ENCODE data around the gene ZNF423. TPM values are rescaled to one million over a fixed set of nuclear protein-coding genes. Genes with fewer than 3 reads are reported as not detected.

The ZNF423 gene
- total and polyA plus RNA-seq, 2 experiments from 2014 or later = 14.9 to 41.8 TPM

DNA sequence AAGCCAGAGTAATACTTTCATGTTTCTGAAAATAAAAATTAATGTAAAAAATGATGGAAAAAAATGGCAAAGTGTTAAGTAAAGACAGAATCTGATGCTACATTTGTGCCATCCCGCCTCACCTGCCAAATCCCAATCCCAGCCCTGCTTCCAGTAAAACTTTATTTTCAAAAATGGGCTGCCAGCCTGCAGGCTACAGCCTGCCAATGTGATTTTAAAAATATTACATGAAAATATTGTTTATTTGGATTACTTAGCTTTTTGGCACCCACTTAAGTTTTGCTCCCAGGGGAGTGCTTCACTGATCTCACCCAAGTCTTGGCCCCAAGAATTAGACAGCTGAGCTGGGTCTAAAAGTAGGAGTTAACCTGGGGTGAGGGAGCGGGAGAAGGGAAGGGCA is 369.5 kb downstream of the ZNF423 start:
- no peaks in the 10 kb centered on the region for H3K9me3 Mint-ChIP-seq
- Histone ChIP-seq H3K4me1 (ENCODE audit: insufficient read depth) (peaks cover 10% of the 10 kb centered on the region; the same call in 1 of the 2 replicates), H3K9me2 (ENCODE audit: insufficient read depth) (no peaks in the 10 kb centered on the region), H3K27me3 (ENCODE audit: insufficient read depth) (no peaks in the 10 kb centered on the region), H2AFZ (no peak overlapping the region), H3K4me2 (no peak overlapping the region), H3K27ac (ENCODE audit: low read depth) (no peak overlapping the region), H3F3A (replicated peaks; ENCODE audit: low read depth) (0 out of 2 replicates have a peak, but pooled peaks cover 3% of the 10 kb centered on the region), H3K79me2 (replicated peaks; ENCODE audit: insufficient read depth) (no peaks in the 10 kb centered on the region), H3K4me3 (no peak overlapping the region), H3K36me3 (ENCODE audit: insufficient read depth) (no peaks in the 10 kb centered on the region), H4K20me1 (replicated peaks; ENCODE audit: insufficient read depth) (no peaks in the 10 kb centered on the region)
- H3K4me1 Mint-ChIP-seq = peaks cover 6% of the 10 kb centered on the region
- H3K36me3 Mint-ChIP-seq (ENCODE audit: low read depth) = no peaks in the 10 kb centered on the region
- ATAC-seq (no peak), DNase-seq (ENCODE audit: low spot score) (no peak)
- H3K27ac Mint-ChIP-seq = no peak overlapping the region
- H3K4me3 Mint-ChIP-seq = no peak overlapping the region
- TF ChIP-seq EZH2 (IDR thresholded peaks at IDR 0.05; ENCODE audit: low read depth, unreplicated experiment) (no peak), EZH2phosphoT487 (IDR thresholded peaks at IDR 0.05; ENCODE audit: unreplicated experiment) (no peak), NANOG (IDR thresholded peaks at IDR 0.05; ENCODE audit: borderline replicate concordance) (no peak), JUNB (IDR thresholded peaks at IDR 0.05; ENCODE audit: unreplicated experiment) (no peak), STAT1 (IDR thresholded peaks at IDR 0.05; ENCODE audit: unreplicated experiment) (no peak), CREB1 (CRISPR knock-in tag; IDR thresholded peaks at IDR 0.05; ENCODE audit: low read depth) (no peak), ZNF331 (CRISPR knock-in tag; IDR thresholded peaks at IDR 0.05; ENCODE audit: low read depth) (no peak), POLR2AphosphoS5 (IDR thresholded peaks at IDR 0.05; ENCODE audit: low read depth) (no peak)
- TF ChIP-seq, protein P1, sequence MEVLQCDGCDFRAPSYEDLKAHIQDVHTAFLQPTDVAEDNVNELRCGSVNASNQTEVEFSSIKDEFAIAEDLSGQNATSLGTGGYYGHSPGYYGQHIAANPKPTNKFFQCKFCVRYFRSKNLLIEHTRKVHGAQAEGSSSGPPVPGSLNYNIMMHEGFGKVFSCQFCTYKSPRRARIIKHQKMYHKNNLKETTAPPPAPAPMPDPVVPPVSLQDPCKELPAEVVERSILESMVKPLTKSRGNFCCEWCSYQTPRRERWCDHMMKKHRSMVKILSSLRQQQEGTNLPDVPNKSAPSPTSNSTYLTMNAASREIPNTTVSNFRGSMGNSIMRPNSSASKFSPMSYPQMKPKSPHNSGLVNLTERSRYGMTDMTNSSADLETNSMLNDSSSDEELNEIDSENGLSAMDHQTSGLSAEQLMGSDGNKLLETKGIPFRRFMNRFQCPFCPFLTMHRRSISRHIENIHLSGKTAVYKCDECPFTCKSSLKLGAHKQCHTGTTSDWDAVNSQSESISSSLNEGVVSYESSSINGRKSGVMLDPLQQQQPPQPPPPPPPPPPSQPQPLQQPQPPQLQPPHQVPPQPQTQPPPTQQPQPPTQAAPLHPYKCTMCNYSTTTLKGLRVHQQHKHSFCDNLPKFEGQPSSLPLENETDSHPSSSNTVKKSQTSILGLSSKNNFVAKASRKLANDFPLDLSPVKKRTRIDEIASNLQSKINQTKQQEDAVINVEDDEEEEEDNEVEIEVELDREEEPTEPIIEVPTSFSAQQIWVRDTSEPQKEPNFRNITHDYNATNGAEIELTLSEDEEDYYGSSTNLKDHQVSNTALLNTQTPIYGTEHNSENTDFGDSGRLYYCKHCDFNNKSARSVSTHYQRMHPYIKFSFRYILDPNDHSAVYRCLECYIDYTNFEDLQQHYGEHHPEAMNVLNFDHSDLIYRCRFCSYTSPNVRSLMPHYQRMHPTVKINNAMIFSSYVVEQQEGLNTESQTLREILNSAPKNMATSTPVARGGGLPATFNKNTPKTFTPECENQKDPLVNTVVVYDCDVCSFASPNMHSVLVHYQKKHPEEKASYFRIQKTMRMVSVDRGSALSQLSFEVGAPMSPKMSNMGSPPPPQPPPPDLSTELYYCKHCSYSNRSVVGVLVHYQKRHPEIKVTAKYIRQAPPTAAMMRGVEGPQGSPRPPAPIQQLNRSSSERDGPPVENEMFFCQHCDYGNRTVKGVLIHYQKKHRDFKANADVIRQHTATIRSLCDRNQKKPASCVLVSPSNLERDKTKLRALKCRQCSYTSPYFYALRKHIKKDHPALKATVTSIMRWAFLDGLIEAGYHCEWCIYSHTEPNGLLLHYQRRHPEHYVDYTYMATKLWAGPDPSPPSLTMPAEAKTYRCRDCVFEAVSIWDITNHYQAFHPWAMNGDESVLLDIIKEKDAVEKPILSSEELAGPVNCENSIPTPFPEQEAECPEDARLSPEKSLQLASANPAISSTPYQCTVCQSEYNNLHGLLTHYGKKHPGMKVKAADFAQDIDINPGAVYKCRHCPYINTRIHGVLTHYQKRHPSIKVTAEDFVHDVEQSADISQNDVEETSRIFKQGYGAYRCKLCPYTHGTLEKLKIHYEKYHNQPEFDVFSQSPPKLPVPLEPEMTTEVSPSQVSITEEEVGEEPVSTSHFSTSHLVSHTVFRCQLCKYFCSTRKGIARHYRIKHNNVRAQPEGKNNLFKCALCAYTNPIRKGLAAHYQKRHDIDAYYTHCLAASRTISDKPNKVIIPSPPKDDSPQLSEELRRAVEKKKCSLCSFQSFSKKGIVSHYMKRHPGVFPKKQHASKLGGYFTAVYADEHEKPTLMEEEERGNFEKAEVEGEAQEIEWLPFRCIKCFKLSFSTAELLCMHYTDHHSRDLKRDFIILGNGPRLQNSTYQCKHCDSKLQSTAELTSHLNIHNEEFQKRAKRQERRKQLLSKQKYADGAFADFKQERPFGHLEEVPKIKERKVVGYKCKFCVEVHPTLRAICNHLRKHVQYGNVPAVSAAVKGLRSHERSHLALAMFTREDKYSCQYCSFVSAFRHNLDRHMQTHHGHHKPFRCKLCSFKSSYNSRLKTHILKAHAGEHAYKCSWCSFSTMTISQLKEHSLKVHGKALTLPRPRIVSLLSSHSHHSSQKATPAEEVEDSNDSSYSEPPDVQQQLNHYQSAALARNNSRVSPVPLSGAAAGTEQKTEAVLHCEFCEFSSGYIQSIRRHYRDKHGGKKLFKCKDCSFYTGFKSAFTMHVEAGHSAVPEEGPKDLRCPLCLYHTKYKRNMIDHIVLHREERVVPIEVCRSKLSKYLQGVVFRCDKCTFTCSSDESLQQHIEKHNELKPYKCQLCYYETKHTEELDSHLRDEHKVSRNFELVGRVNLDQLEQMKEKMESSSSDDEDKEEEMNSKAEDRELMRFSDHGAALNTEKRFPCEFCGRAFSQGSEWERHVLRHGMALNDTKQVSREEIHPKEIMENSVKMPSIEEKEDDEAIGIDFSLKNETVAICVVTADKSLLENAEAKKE (CRISPR knock-in tag; IDR thresholded peaks at IDR 0.05) = no peak
- TF ChIP-seq, protein P2, sequence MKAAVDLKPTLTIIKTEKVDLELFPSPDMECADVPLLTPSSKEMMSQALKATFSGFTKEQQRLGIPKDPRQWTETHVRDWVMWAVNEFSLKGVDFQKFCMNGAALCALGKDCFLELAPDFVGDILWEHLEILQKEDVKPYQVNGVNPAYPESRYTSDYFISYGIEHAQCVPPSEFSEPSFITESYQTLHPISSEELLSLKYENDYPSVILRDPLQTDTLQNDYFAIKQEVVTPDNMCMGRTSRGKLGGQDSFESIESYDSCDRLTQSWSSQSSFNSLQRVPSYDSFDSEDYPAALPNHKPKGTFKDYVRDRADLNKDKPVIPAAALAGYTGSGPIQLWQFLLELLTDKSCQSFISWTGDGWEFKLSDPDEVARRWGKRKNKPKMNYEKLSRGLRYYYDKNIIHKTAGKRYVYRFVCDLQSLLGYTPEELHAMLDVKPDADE (IDR thresholded peaks at IDR 0.05) = no peak
- H3K27me3 Mint-ChIP-seq (ENCODE audit: insufficient read depth, low read depth, poor library complexity) = peaks cover 3% of the 10 kb centered on the region
